HEK293 (cell line): ENCODE data around the gene KRT5.

Experiments used
- CTCF ChIP-seq: fragments of 450-650 bp; formaldehyde crosslinking; IDR thresholded peaks from 2 replicates; pipeline ENCODE4 v1.5.1; 2016; ENCODE audit warnings: missing biosample characterization, missing genetic modification characterization
- KLF7 ChIP-seq: fragments of 450-650 bp; formaldehyde crosslinking; IDR thresholded peaks from 2 replicates; pipeline ENCODE4 v1.5.1; 2016; ENCODE audit warnings: missing biosample characterization, missing genetic modification characterization, borderline replicate concordance
- PATZ1 ChIP-seq: fragments of 450-650 bp; formaldehyde crosslinking; IDR thresholded peaks from 2 replicates; pipeline ENCODE4 v1.5.1; 2016; ENCODE audit warnings: missing biosample characterization, missing genetic modification characterization
- RBAK ChIP-seq: fragments of 450-650 bp; formaldehyde crosslinking; IDR thresholded peaks from 2 replicates; pipeline ENCODE4 v1.5.1; 2016; ENCODE audit warnings: missing biosample characterization, missing genetic modification characterization
- YY1 ChIP-seq: fragments of 450-650 bp; formaldehyde crosslinking; IDR thresholded peaks from 2 replicates; pipeline ENCODE4 v1.5.1; 2018; ENCODE audit warnings: missing biosample characterization, missing genetic modification characterization
- ZEB2 ChIP-seq: fragments of 450-650 bp; formaldehyde crosslinking; IDR thresholded peaks from 2 replicates; pipeline ENCODE4 v1.5.1; 2016; ENCODE audit warnings: missing biosample characterization, missing genetic modification characterization
- ZNF529 ChIP-seq: fragments of 450-650 bp; formaldehyde crosslinking; IDR thresholded peaks from 2 replicates; pipeline ENCODE4 v1.5.1; 2017; ENCODE audit warnings: missing genetic modification characterization, missing biosample characterization; ENCODE audit not compliant: insufficient replicate concordance

DNA sequence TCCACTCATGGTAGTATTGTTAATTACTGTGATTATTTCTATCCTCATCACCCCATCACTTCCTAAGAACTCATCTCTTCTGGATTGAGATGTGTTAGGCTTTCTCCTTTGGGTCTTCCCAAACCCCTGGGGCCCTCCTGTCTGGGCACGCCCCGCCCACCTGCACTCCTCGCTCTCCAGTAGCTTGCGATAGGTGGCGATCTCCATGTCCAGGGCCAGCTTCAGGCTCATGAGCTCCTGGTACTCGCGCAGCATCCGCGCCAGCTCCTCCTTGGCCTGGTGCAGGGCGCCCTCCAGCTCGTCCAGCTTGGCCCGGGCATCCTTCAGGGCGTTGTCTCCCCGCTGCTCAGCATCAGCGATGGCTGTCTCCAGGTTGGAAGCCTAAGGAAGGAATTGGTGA lies 25.9 kb upstream of the KRT5 start:
- TF ChIP-seq ZEB2 (tag by site-specific recombination), result no peak
- TF ChIP-seq CTCF, result no peak
- TF ChIP-seq KLF7 (tag by site-specific recombination), result no peak
- no peak for TF ChIP-seq RBAK (tag by site-specific recombination)
- no peak for TF ChIP-seq PATZ1 (tag by site-specific recombination)
- TF ChIP-seq YY1 (tag by site-specific recombination), result no peak
- no peak for TF ChIP-seq ZNF529
